A549 (cell line): ENCODE results near the gene QKI. TPM values are rescaled to one million over a fixed set of nuclear protein-coding genes. Genes with fewer than 3 reads are reported as not detected.

ENCODE experiments used
- ATAC-seq, 2 experiments: fragments of 200-7000 bp in 1 of 2; fragments of >200 bp in 1 of 2; cut with Nextera tagmentation in 1 of 2; cut with Tn5 transposase in 1 of 2; 3 replicates each; pipeline versions ENCODE4 v1.8.0 to v1.9.1; 2018 to 2020; ENCODE audit warnings: mild to moderate bottlenecking in 1 of 2, moderate library complexity in 1 of 2
- CTCF ChIA-PET: fragments of 300-600 bp; sonication (Branson Sonifier 250); formaldehyde crosslinking; extraction: SDS; loops from one replicate; lab custom pipeline; 2021; ENCODE audit warnings: antibody characterized with exemption, inconsistent platforms; lab: Yijun Ruan, JAX
- POLR2A ChIA-PET: fragments of 350-600 bp; formaldehyde crosslinking; extraction: SDS; loops from one replicate; lab custom pipeline; 2021; ENCODE audit warnings: antibody characterized with exemption, inconsistent platforms; lab: Yijun Ruan, JAX
- DNase-seq, 2 experiments: peaks; one replicate each; pipeline versions ENCODE4 v3.0.0 to v3.0.0-alpha.2; 2011 to 2016; ENCODE audit warnings: low read depth in 1 of 2, low spot score in 1 of 2
- FAIRE-seq: peaks from 2 replicates; lab custom pipeline; 2011; peaks lifted over from hg19 to GRCh38; lab: Jason Lieb, UNC
- H3K27ac ChIP-seq, 2 experiments: fragments of >200 bp; sonication (Bioruptor Twin); formaldehyde crosslinking; 3 replicates each; pipeline ENCODE4 v1.5.1; 2016 to 2017
- H3K4me1 ChIP-seq: fragments of >200 bp; sonication (Bioruptor Twin); formaldehyde crosslinking; 3 replicates; pipeline ENCODE4 v1.6.1; 2016
- H3K4me2 ChIP-seq: fragments of >200 bp; sonication (Bioruptor Twin); formaldehyde crosslinking; 3 replicates; pipeline ENCODE4 v1.6.1; 2016
- H3K4me3 ChIP-seq: fragments of >200 bp; sonication (Bioruptor Twin); formaldehyde crosslinking; 3 replicates; pipeline ENCODE4 v1.5.1; 2016
- H3K9me3 ChIP-seq: fragments of >200 bp; sonication (Bioruptor Twin); formaldehyde crosslinking; 3 replicates; pipeline ENCODE4 v1.6.1; 2016
- BHLHE40 ChIP-seq: IDR thresholded peaks from 2 replicates; pipeline ENCODE4 v1.6.1; 2012; ENCODE audit warnings: low read depth, low read length, inconsistent platforms
- CBX2 ChIP-seq: fragments of 200-600 bp; sonication (generic); IDR thresholded peaks from 2 replicates; pipeline ENCODE4 v1.6.1; 2016; ENCODE audit warnings: low read depth, mild to moderate bottlenecking, borderline replicate concordance
- CHD4 ChIP-seq: fragments of 200-600 bp; sonication (generic); IDR thresholded peaks from 2 replicates; pipeline ENCODE4 v1.6.1; 2016; ENCODE audit warnings: antibody characterized with exemption, mild to moderate bottlenecking, borderline replicate concordance
- E2F6 ChIP-seq: IDR thresholded peaks from 2 replicates; pipeline ENCODE4 v1.6.1; 2012; ENCODE audit warnings: low read depth, borderline replicate concordance
- ESRRA ChIP-seq: fragments of 150-350 bp; IDR thresholded peaks from 2 replicates; pipeline ENCODE4 v1.6.1; 2014; ENCODE audit warnings: mild to moderate bottlenecking, low read length, borderline replicate concordance
- FOXS1 ChIP-seq: fragments of 250-450 bp; sonication (Bioruptor Pico); IDR thresholded peaks from 2 replicates; pipeline ENCODE4 v1.5.0; 2020; ENCODE audit warnings: mild to moderate bottlenecking, moderate library complexity
- HEYL ChIP-seq: fragments of 250-450 bp; sonication (Bioruptor Pico); IDR thresholded peaks from 2 replicates; pipeline ENCODE4 v1.8.0; 2021; ENCODE audit warnings: mild to moderate bottlenecking, moderate library complexity
- HMGXB4 ChIP-seq: fragments of 250-450 bp; sonication (Bioruptor Pico); IDR thresholded peaks from 2 replicates; pipeline ENCODE4 v1.5.0; 2021; ENCODE audit warnings: mild to moderate bottlenecking, moderate library complexity, borderline replicate concordance
- HOXB5 ChIP-seq: fragments of 250-450 bp; sonication (Bioruptor Pico); IDR thresholded peaks from 2 replicates; pipeline ENCODE4 v1.5.0; 2020; ENCODE audit warnings: mild to moderate bottlenecking, moderate library complexity
- JUN ChIP-seq, 2 experiments: fragments of >200 bp; sonication (Bioruptor Twin); formaldehyde crosslinking; IDR thresholded peaks; 2 replicates in 1 of 2; 3 replicates in 1 of 2; pipeline ENCODE4 v1.6.1; 2016 to 2017
- KDM1A ChIP-seq: fragments of 200-600 bp; sonication (generic); IDR thresholded peaks from 2 replicates; pipeline ENCODE4 v1.6.1; 2016; ENCODE audit warnings: low read depth, mild to moderate bottlenecking
- KDM5A ChIP-seq: fragments of 200-600 bp; sonication (generic); IDR thresholded peaks from 2 replicates; pipeline ENCODE4 v1.6.1; 2016; ENCODE audit warnings: antibody characterized with exemption, mild to moderate bottlenecking
- MAX ChIP-seq: IDR thresholded peaks from 2 replicates; pipeline ENCODE4 v1.6.1; 2012
- MAZ ChIP-seq: fragments of 150-350 bp; IDR thresholded peaks from 2 replicates; pipeline ENCODE4 v1.6.1; 2014; ENCODE audit warnings: antibody characterized with exemption, low read depth, low read length, borderline replicate concordance
- MYC ChIP-seq: IDR thresholded peaks from 2 replicates; pipeline ENCODE4 v1.6.1; 2012; ENCODE audit warnings: mild to moderate bottlenecking, inconsistent platforms, low read length, improper control_type of control experiment, borderline replicate concordance
- NPAS2 ChIP-seq: fragments of 250-450 bp; sonication (Bioruptor Pico); IDR thresholded peaks from 2 replicates; pipeline ENCODE4 v1.8.0; 2022; ENCODE audit warnings: mild to moderate bottlenecking, moderate library complexity, borderline replicate concordance
- PHF8 ChIP-seq: fragments of 200-600 bp; sonication (generic); IDR thresholded peaks from 2 replicates; pipeline ENCODE4 v1.6.1; 2016; ENCODE audit warnings: low read depth, mild to moderate bottlenecking, antibody characterized with exemption, moderate library complexity, borderline replicate concordance
- POLR2A ChIP-seq: IDR thresholded peaks from 2 replicates; pipeline ENCODE4 v1.6.1; 2012; ENCODE audit warnings: mild to moderate bottlenecking, low read length
- RCOR1 ChIP-seq: fragments of 150-350 bp; IDR thresholded peaks from 2 replicates; pipeline ENCODE4 v1.6.1; 2014; ENCODE audit warnings: antibody characterized with exemption, low read length, low read depth
- RNF2 ChIP-seq: fragments of 200-600 bp; sonication (generic); IDR thresholded peaks from 2 replicates; pipeline ENCODE4 v1.6.1; 2016; ENCODE audit warnings: low read depth, mild to moderate bottlenecking, antibody characterized with exemption, moderate library complexity, borderline replicate concordance
- SMC3 ChIP-seq: fragments of >200 bp; sonication (Bioruptor Twin); formaldehyde crosslinking; IDR thresholded peaks from 3 replicates; pipeline ENCODE4 v1.6.1; 2018; ENCODE audit warnings: inconsistent platforms
- TFCP2L1 ChIP-seq: fragments of 250-450 bp; sonication (Bioruptor Pico); IDR thresholded peaks from 2 replicates; pipeline ENCODE4 v1.5.0; 2021; ENCODE audit warnings: mild to moderate bottlenecking
- TP53 ChIP-seq: fragments of 250-450 bp; sonication (Bioruptor Pico); IDR thresholded peaks from 2 replicates; pipeline ENCODE4 v1.5.0; 2021; ENCODE audit warnings: mild to moderate bottlenecking, moderate library complexity
- WGBS: methylation state at CpG from one replicate; pipeline ENCODE4 v1.1.6; 2017; ENCODE audit errors: missing lambda C conversion rate; 5-methylcytosine and 5-hydroxymethylcytosine counted together
- polyA plus RNA-seq, 4 experiments: library from polyadenylated mRNA; depleted of rRNA in 3 of 4; stranded (reverse); fragments of >200 nt; fragmentation: RNase III in 1 of 4; extraction: RNeasy Plus Mini Kit Qiagen cat#74134 plus additional on column Dnase treatment in 1 of 4; gene quantifications; 2 replicates in 3 of 4; 3 replicates in 1 of 4; pipeline ENCODE4 v1.2.3, GENCODE V29; 2011 to 2017
- TF ChIP-seq, protein P1 (sequence below): fragments of 450-650 bp; IDR thresholded peaks from 2 replicates; pipeline ENCODE4 v1.6.1; 2014; ENCODE audit warnings: antibody characterized with exemption
- TF ChIP-seq, protein P2 (sequence below): fragments of >200 bp; sonication (Bioruptor Twin); formaldehyde crosslinking; IDR thresholded peaks from 2 replicates; pipeline ENCODE4 v1.6.1; 2016

QKI gene
- polyA plus RNA-seq, 2 of the 4 experiments (the other 2 are of a cell fraction) = 71.9 to 98.2 TPM

GRCh38 chr6:163413345-163414116 is 987 bp upstream of the QKI start:
- Histone ChIP-seq H3K9me3 (no peaks in the 10 kb centered on the region), H3K4me1 (peaks cover 25% of the 10 kb centered on the region), H3K4me3 (peak overlapping the region; percentile 91), H3K4me2 (peak overlapping the region; percentile 83), H3K27ac (peak overlapping the region; percentile 96 to 100)
- ChIA-PET CTCF (no interaction called here), POLR2A (no interaction called here)
- TF ChIP-seq JUN (IDR thresholded peaks at IDR 0.05) = peak in 1 of 2 experiments; percentile 75; a peak in 3 of 5 replicates
- TF ChIP-seq HOXB5 (CRISPR knock-in tag) = peak; percentile 51; the same call in 1 of the 2 replicates
- peak; percentile 86 for TF ChIP-seq NPAS2
- no peak for TF ChIP-seq ESRRA
- TF ChIP-seq BHLHE40 = no peak
- TF ChIP-seq MYC = no peak; the same call in 1 of the 2 replicates
- TF ChIP-seq HEYL = no peak
- TF ChIP-seq FOXS1 = no peak
- TF ChIP-seq POLR2A = peak; percentile 46
- TF ChIP-seq RCOR1 = no peak
- TF ChIP-seq SMC3 = no peak
- no peak for TF ChIP-seq KDM1A
- TF ChIP-seq, protein P1, sequence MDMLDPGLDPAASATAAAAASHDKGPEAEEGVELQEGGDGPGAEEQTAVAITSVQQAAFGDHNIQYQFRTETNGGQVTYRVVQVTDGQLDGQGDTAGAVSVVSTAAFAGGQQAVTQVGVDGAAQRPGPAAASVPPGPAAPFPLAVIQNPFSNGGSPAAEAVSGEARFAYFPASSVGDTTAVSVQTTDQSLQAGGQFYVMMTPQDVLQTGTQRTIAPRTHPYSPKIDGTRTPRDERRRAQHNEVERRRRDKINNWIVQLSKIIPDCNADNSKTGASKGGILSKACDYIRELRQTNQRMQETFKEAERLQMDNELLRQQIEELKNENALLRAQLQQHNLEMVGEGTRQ = peak; percentile 84
- peak; percentile 71 for TF ChIP-seq PHF8
- TF ChIP-seq E2F6 = peak; percentile 66
- no peak for TF ChIP-seq HMGXB4
- no peak for TF ChIP-seq TFCP2L1 (CRISPR knock-in tag)
- no peak for TF ChIP-seq KDM5A
- TF ChIP-seq CHD4 = no peak
- no peak for TF ChIP-seq TP53 (CRISPR knock-in tag)
- no peak for TF ChIP-seq CBX2
- TF ChIP-seq MAX = peak; percentile 67
- ATAC-seq (peak; percentile 48 to 79), FAIRE-seq (no peak), DNase-seq (peak; percentile 75 to 87)
- 2% methylated on average over 8 of the region's 109 CpGs for WGBS

- ATAC-seq = peak in 1 of 2 experiments; percentile 26; a peak in 3 of 6 replicates
- CTCF ChIA-PET = interaction anchor here (1.2 kb wide), 1 partner anchor 12 kb away, joined by 5 read pairs; no protein-coding TSS in a partner anchor
- FAIRE-seq = no peak
- Histone ChIP-seq H3K4me2 (peak overlapping the region; percentile 92), H3K27ac (peak overlapping the region; percentile 96 to 100), H3K4me1 (peaks cover 32% of the 10 kb centered on the region), H3K4me3 (peak overlapping the region; percentile 91), H3K9me3 (no peaks in the 10 kb centered on the region)
- POLR2A ChIA-PET = no interaction called here
- no CpG with 5 or more reads among the region's 94 CpGs for WGBS
- TF ChIP-seq MAZ (no peak), KDM1A (no peak), RNF2 (no peak), FOXS1 (no peak), E2F6 (no peak), RCOR1 (no peak)
- TF ChIP-seq, protein P2, sequence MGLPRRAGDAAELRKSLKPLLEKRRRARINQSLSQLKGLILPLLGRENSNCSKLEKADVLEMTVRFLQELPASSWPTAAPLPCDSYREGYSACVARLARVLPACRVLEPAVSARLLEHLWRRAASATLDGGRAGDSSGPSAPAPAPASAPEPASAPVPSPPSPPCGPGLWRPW = no peak
- DNase-seq = no peak
Observed at GRCh38 chr6:163414946-163415619, 565 bp downstream of the QKI start.
